Tibial nerve (tissue), 4 donors: ENCODE results near the gene GNB5.

ENCODE experiments used
- CTCF ChIP-seq, 5 experiments: fragments of 200-600 bp in 3 of 5; fragments of 450-650 bp in 2 of 5; sonication (generic) in 3 of 5; IDR thresholded peaks; one replicate each; pipeline ENCODE4 v1.5.1; 2016 to 2019; ENCODE audit warnings: antibody characterized with exemption in 5 of 5, mild to moderate bottlenecking in 3 of 5, moderate library complexity in 2 of 5
- EP300 ChIP-seq, 2 donors: sonication (generic); formaldehyde crosslinking; IDR thresholded peaks; one replicate each; pipeline ENCODE4 v1.6.1; 2017; ENCODE audit warnings: antibody characterized with exemption in 2 of 2, mild to moderate bottlenecking in 1 of 2
- POLR2A ChIP-seq, 2 donors: fragments of 450-650 bp; IDR thresholded peaks; one replicate each; pipeline ENCODE4 v1.6.1; 2017; ENCODE audit warnings: antibody characterized with exemption in 2 of 2, mild to moderate bottlenecking in 2 of 2, moderate library complexity in 2 of 2

DNA sequence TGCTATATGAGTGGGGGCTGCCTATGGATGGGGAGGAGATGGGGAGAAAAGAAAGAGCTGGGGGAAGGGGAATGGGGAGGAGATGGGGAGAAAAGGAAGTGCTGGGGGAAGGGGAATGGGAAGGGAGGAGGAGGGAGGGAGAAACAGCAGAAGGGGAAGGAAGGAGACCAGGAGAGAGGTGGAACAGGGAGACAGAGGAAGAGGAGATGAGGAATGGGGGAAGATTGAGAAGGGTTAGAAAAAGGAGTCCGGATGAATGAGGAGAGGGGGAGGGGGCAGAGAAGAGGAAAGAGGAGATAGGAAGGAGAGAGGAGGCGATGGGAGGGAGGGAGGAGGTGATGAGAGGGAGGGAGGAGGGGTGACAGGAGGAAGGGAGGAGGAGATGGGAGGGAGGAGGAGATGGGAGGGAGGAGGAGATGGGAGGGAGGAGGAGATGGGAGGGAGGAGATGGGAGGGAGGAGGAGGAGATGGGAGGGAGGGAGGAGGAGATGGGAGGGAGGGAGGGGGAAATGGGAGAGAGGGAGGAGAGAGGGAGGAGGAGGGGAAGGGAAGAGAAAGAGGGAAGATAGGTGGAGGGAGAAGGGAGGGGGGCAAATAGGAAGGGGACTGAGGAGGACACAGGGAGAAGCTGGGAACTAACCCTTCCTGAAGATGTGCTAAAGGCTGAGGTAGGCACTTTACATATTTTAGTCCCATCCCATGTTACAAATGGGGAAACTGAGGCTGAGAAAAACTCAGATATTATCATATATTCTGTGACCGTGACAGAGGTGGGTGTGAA lies 72.0 kb downstream of the GNB5 start:
- TF ChIP-seq POLR2A (IDR thresholded peaks at IDR 0.05) (no peak), CTCF (IDR thresholded peaks at IDR 0.05) (no peak), EP300 (IDR thresholded peaks at IDR 0.05) (no peak)
